Measurements from ENCODE around the gene TRABD2A. TPM values are rescaled to one million over a fixed set of nuclear protein-coding genes. Genes with fewer than 3 reads are reported as not detected.

Gene TRABD2A
- total RNA-seq, 3 donors from 2014 or later = 2.2 to 7.4 (median 5.6) TPM

DNA sequence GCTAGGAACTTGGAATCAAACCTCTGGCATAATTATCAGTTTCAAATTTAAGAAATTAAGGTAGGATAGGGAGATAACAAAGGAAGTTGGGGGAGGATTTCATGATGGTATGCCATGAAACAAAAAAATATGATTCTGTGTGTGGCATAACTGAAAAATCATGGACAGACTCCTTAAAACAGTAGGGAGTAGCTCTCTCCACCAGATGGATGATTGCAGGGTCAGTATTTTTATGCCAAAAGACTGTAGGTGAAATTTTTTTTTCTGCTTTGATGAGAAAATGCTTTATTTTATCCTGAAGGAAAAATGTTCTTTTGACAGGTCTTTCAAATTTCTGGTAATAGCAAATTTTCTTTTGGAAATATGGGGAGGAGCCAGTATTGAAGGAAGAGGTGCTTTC lies 94.3 kb downstream of the TRABD2A start:
- H3K9me3 ChIP-seq = no peaks in the 10 kb centered on the region
- no peak for DNase-seq (ENCODE audit: low spot score in 2 of 2)
- no peak overlapping the region for H3K4me3 ChIP-seq
- no peak overlapping the region for H3K27ac ChIP-seq
- no peaks in the 10 kb centered on the region for H3K27me3 ChIP-seq
- H3K36me3 ChIP-seq = no peaks in the 10 kb centered on the region
- intact Hi-C loops (cut with DNase I; ENCODE audit: low total_unique reads) = no loop called here
- TF ChIP-seq POLR2AphosphoS5 (IDR thresholded peaks at IDR 0.05) = no peak
- TF ChIP-seq POLR2A (IDR thresholded peaks at IDR 0.05) = no peak
- TF ChIP-seq, protein P1, sequence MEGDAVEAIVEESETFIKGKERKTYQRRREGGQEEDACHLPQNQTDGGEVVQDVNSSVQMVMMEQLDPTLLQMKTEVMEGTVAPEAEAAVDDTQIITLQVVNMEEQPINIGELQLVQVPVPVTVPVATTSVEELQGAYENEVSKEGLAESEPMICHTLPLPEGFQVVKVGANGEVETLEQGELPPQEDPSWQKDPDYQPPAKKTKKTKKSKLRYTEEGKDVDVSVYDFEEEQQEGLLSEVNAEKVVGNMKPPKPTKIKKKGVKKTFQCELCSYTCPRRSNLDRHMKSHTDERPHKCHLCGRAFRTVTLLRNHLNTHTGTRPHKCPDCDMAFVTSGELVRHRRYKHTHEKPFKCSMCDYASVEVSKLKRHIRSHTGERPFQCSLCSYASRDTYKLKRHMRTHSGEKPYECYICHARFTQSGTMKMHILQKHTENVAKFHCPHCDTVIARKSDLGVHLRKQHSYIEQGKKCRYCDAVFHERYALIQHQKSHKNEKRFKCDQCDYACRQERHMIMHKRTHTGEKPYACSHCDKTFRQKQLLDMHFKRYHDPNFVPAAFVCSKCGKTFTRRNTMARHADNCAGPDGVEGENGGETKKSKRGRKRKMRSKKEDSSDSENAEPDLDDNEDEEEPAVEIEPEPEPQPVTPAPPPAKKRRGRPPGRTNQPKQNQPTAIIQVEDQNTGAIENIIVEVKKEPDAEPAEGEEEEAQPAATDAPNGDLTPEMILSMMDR (IDR thresholded peaks at IDR 0.05) = no peak
- H3K4me1 ChIP-seq = no peaks in the 10 kb centered on the region

- H3K9me3 ChIP-seq = no peaks in the 10 kb centered on the region
- H3K4me1 ChIP-seq = no peaks in the 10 kb centered on the region
- H3K27ac ChIP-seq = no peak overlapping the region
- no peak overlapping the region for H3K4me3 ChIP-seq
- intact Hi-C loops (cut with DNase I; ENCODE audit: low total_unique reads) = no loop called here
- no peaks in the 10 kb centered on the region for H3K36me3 ChIP-seq
- DNase-seq (ENCODE audit: low spot score in 2 of 2) = no peak
- no peaks in the 10 kb centered on the region for H3K27me3 ChIP-seq
- TF ChIP-seq POLR2A (IDR thresholded peaks at IDR 0.05) (no peak), POLR2AphosphoS5 (IDR thresholded peaks at IDR 0.05) (no peak)
- TF ChIP-seq, protein P1 (IDR thresholded peaks at IDR 0.05) = no peak
These were observed 94.9 kb downstream of the TRABD2A start for GRCh38 chr2:84785950-84786349.

DNA sequence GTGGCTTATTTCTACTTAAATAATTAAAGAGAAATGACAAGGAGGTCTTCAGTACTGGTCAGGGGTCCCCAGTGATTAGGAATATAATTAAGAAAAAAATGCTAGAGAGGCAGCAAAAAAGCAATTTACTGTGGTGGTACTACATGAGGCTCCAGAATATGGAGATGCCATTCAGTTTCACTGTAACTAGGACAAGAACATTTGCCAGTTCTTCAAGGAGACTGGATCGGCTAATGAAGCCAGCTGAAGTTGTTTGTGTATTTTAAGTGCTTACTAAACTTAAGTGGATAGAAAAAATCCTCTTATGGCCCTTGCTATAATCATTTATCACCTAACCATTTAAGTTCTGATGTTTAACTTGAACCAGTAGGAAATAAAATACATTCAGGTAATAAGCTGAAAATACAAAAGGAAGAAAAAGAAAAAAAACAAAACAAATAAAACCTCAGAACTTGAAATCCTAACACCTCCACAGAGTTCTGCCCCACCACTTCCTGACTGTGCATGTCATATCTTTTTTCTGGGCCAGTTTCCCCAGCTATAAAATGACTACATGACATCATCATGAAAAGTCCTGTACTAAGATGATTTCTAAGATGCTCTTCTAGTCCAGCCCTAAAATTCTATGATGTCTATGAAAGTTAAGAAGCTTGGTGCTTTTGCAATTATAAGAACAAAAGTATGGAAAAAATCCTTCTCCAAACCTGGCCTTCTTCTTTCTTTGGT lies 98.0 kb downstream of the TRABD2A start:
- Histone ChIP-seq H3K4me1 (no peaks in the 10 kb centered on the region), H3K27ac (no peak overlapping the region), H3K4me3 (no peak overlapping the region), H3K9me3 (no peaks in the 10 kb centered on the region), H3K27me3 (no peaks in the 10 kb centered on the region), H3K36me3 (no peaks in the 10 kb centered on the region)
- no peak for DNase-seq (ENCODE audit: low spot score in 2 of 2)
- intact Hi-C loops (cut with DNase I; ENCODE audit: low total_unique reads) = no loop called here
- no peak for TF ChIP-seq POLR2A (IDR thresholded peaks at IDR 0.05)
- TF ChIP-seq POLR2AphosphoS5 (IDR thresholded peaks at IDR 0.05) = no peak
- TF ChIP-seq, protein P1 (IDR thresholded peaks at IDR 0.05) = no peak

DNA sequence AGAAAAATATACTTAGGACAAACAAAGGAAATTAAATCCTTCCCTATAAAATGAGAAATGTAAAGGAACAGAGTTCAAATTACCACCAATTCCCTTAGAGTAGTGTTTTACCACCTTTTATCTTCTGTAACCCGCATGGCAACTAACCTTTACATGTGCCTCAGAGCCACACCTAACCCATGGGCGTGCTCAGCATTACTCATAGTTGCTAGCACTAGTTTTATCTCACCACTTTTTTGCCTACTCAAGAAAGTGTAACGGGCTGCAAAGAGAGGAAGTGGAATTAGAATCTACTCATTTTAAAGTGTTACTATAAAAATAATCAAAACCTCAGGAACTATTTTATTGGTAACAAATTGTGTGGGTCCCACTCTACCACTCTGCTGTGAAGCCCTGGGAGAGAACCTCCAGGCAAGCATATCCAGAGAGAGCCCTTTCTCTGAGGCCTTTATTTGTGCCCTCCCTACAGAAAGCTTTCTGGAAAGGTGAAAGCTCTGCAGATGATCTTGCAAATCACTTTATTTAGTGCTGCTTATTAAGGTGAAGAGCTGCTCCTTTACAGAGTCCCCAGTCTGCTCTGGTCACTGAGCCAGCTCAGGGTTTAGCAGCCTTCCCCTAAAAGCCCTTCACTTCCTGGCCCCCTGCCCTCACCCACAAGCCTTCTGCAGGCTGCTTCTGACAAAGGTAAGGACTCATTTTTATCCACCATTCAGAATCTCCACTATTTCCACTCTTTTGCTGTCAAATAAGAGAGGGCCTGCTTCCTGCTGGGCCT lies 98.8 kb downstream of the TRABD2A start:
- TF ChIP-seq, protein P1 (IDR thresholded peaks at IDR 0.05) = no peak
- no peak for TF ChIP-seq POLR2A (IDR thresholded peaks at IDR 0.05)
- Histone ChIP-seq H3K27ac (no peak overlapping the region), H3K4me1 (no peaks in the 10 kb centered on the region), H3K4me3 (no peak overlapping the region), H3K27me3 (no peaks in the 10 kb centered on the region), H3K9me3 (no peaks in the 10 kb centered on the region), H3K36me3 (no peaks in the 10 kb centered on the region)
- DNase-seq (ENCODE audit: low spot score in 2 of 2) = no peak
- intact Hi-C loops (cut with DNase I; ENCODE audit: low total_unique reads) = no loop called here

DNA sequence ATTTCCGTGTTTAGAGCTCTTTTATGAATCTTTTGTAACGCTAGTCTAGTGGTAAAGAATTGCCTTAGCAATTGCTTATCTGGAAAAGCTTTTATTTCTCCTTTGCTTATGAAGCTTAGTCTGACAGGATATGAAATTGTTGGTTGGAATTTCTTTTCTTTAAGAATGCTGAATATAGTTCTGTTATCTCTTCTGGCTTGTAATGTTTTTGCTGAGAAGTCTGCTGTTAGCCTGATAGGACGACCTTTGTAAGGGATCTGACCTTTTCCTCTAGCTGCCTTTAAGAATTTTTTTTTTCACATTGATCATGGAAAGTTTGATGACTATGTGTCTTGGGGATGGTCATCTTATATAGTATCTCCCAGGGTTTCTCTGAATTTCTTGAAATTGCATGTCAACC lies 101.1 kb downstream of the TRABD2A start:
- Histone ChIP-seq H3K4me3 (no peak overlapping the region), H3K27me3 (no peaks in the 10 kb centered on the region), H3K9me3 (peaks cover 0 to under 1% of the 10 kb centered on the region in 2 donors), H3K36me3 (no peaks in the 10 kb centered on the region), H3K27ac (no peak overlapping the region), H3K4me1 (no peaks in the 10 kb centered on the region)
- intact Hi-C loops (cut with DNase I; ENCODE audit: low total_unique reads) = no loop called here
- TF ChIP-seq, protein P1 (IDR thresholded peaks at IDR 0.05) = no peak
- TF ChIP-seq POLR2A (IDR thresholded peaks at IDR 0.05) (no peak), POLR2AphosphoS5 (IDR thresholded peaks at IDR 0.05) (no peak)
- no peak for DNase-seq (ENCODE audit: low spot score in 2 of 2)

Measured in breast epithelium (tissue), 4 donors.